PFSK-1 (cell line): Measurements from ENCODE around the gene ST6GALNAC1.

ENCODE experiments used
- REST ChIP-seq, 2 experiments: IDR thresholded peaks; 2 replicates each; pipeline versions ENCODE4 v1.6.1 to v1.8.0; 2011 to 2012; ENCODE audit warnings: low read depth in 2 of 2, low read length in 2 of 2, control low read depth in 1 of 2, inconsistent platforms in 1 of 2, mild to moderate bottlenecking in 1 of 2, moderate library complexity in 1 of 2; ENCODE audit not compliant: insufficient read depth in 1 of 2
- TAF1 ChIP-seq: IDR thresholded peaks from 2 replicates; pipeline ENCODE4 v1.6.1; 2012; ENCODE audit warnings: low read length, control low read depth, borderline replicate concordance; ENCODE audit not compliant: insufficient read depth

GRCh38 chr17:76675648-76676047 is 32.1 kb upstream of the ST6GALNAC1 start:
- TF ChIP-seq TAF1: no peak
- TF ChIP-seq REST (IDR thresholded peaks at IDR 0.05; ENCODE audit: insufficient read depth in 1 of 2, low read depth in 2 of 2, low read length in 2 of 2): no peak
